H1 (cell line): ENCODE measurements around the gene ISG15. TPM values are rescaled to one million over a fixed set of nuclear protein-coding genes. Genes with fewer than 3 reads are reported as not detected.
A peak's percentile ranks its signal among the peaks of the same experiment; 100 is the strongest.

Experiments used
- CTCF ChIA-PET: fragments of 300-600 bp; sonication (Branson Sonifier 250); formaldehyde crosslinking; loops from one replicate; lab custom pipeline; 2021; ENCODE audit not compliant: partially characterized antibody; lab: Charles Lee
- POLR2A ChIA-PET: fragments of 300-600 bp; sonication (Branson Sonifier 250); formaldehyde crosslinking; loops from one replicate; lab custom pipeline; 2021; ENCODE audit warnings: inconsistent platforms; ENCODE audit not compliant: partially characterized antibody; lab: Charles Lee
- DNase-seq, 2 experiments: peaks; one replicate each; pipeline versions ENCODE4 v3.0.0 to v3.0.0-alpha.2; 2010 to 2022; ENCODE audit warnings: low spot score in 2 of 2, low read depth in 1 of 2, mixed read lengths in 1 of 2
- FAIRE-seq: peaks from 2 replicates; lab custom pipeline; 2011; peaks lifted over from hg19 to GRCh38; lab: Jason Lieb, UNC
- H2AFZ ChIP-seq: 2 replicates; pipeline ENCODE4 v1.8.1; 2012; ENCODE audit warnings: low read length, inconsistent platforms
- H2AK5ac ChIP-seq: 2 replicates; pipeline ENCODE4 v1.6.1; 2013; ENCODE audit warnings: low read depth, low read length
- H2BK120ac ChIP-seq: replicated peaks from 2 replicates; pipeline ENCODE3; 2013; ENCODE audit warnings: low read depth, low read length, inconsistent platforms
- H2BK12ac ChIP-seq: 2 replicates; pipeline ENCODE4 v1.6.1; 2013; ENCODE audit warnings: low read depth, low read length
- H2BK15ac ChIP-seq: 2 replicates; pipeline ENCODE4 v1.6.1; 2013; ENCODE audit warnings: low read length
- H2BK20ac ChIP-seq: 2 replicates; pipeline ENCODE4 v1.6.1; 2013; ENCODE audit warnings: low read length
- H2BK5ac ChIP-seq: 2 replicates; pipeline ENCODE4 v1.6.1; 2013; ENCODE audit warnings: low read depth, low read length
- H3K14ac ChIP-seq: 2 replicates; pipeline ENCODE4 v1.6.1; 2013; ENCODE audit warnings: inconsistent platforms; ENCODE audit not compliant: insufficient read length
- H3K18ac ChIP-seq: 2 replicates; pipeline ENCODE4 v1.6.1; 2013; ENCODE audit warnings: low read length; ENCODE audit errors: extremely low read depth
- H3K23ac ChIP-seq: 2 replicates; pipeline ENCODE4 v1.6.1; 2013; ENCODE audit warnings: inconsistent platforms; ENCODE audit not compliant: insufficient read length
- H3K23me2 ChIP-seq: 2 replicates; pipeline ENCODE4 v1.6.1; 2013; ENCODE audit warnings: low read depth, low read length
- H3K27ac ChIP-seq: 2 replicates; pipeline ENCODE4 v1.6.1; 2011; ENCODE audit warnings: low read depth, low read length, inconsistent platforms
- H3K27me3 ChIP-seq, 4 experiments: replicated peaks in 1 of 4; 1 replicate in 1 of 4; 2 replicates in 3 of 4; pipeline versions ENCODE4 v1.6.1 to v1.8.1; 2011 to 2013; ENCODE audit warnings: low read length in 3 of 4, mild to moderate bottlenecking in 3 of 4, inconsistent platforms in 2 of 4, mixed read lengths in 2 of 4, moderate library complexity in 1 of 4; ENCODE audit not compliant: control insufficient read depth in 3 of 4, insufficient read depth in 3 of 4; ENCODE audit errors: extremely low read depth in 1 of 4
- H3K36me3 ChIP-seq, 4 experiments: 2 replicates each; pipeline versions ENCODE4 v1.6.1 to v1.8.1; 2011 to 2013; ENCODE audit warnings: mild to moderate bottlenecking in 4 of 4, low read length in 3 of 4, moderate library complexity in 2 of 4, control low read depth in 1 of 4, inconsistent platforms in 1 of 4; ENCODE audit not compliant: insufficient read depth in 4 of 4, control insufficient read depth in 2 of 4
- H3K4ac ChIP-seq: replicated peaks from 2 replicates; pipeline ENCODE3; 2013; ENCODE audit warnings: low read length, low read depth, mixed read lengths, inconsistent platforms; ENCODE audit not compliant: insufficient read length
- H3K4me1 ChIP-seq, 4 experiments: replicated peaks in 1 of 4; 1 replicate in 1 of 4; 2 replicates in 3 of 4; pipeline versions ENCODE4 v1.6.1 to v1.8.1; 2011 to 2013; ENCODE audit warnings: low read length in 3 of 4, inconsistent platforms in 2 of 4, mixed read lengths in 1 of 4; ENCODE audit not compliant: insufficient read depth in 4 of 4, control insufficient read depth in 3 of 4
- H3K4me2 ChIP-seq, 2 experiments: 2 replicates each; pipeline versions ENCODE4 v1.6.1 to v1.8.1; 2011 to 2013; ENCODE audit warnings: low read depth in 2 of 2, low read length in 2 of 2, control low read depth in 1 of 2, inconsistent platforms in 1 of 2, mild to moderate bottlenecking in 1 of 2; ENCODE audit not compliant: insufficient read depth in 1 of 2
- H3K4me3 ChIP-seq, 4 experiments: fragments of 200-600, 300-600 bp in 1 of 4; sonication (generic), shearing (Covaris generic), sonication (Bioruptor Twin) in 1 of 4; 2 replicates each; pipeline versions ENCODE4 v1.5.1 to v1.8.1; 2011 to 2016; ENCODE audit warnings: low read length in 4 of 4, low read depth in 3 of 4, control low read depth in 2 of 4, inconsistent platforms in 2 of 4, mild to moderate bottlenecking in 2 of 4, mixed read lengths in 1 of 4, moderate library complexity in 1 of 4; ENCODE audit not compliant: insufficient read depth in 2 of 4; ENCODE audit errors: extremely low read depth in 1 of 4
- H3K56ac ChIP-seq: replicated peaks from 2 replicates; pipeline ENCODE3; 2013; ENCODE audit warnings: low read depth, mild to moderate bottlenecking, mixed read lengths, low read length, inconsistent platforms; ENCODE audit not compliant: insufficient read length
- H3K79me1 ChIP-seq: 2 replicates; pipeline ENCODE4 v1.6.1; 2013; ENCODE audit warnings: low read depth, low read length, control low read depth
- H3K79me2 ChIP-seq, 2 experiments: 2 replicates each; pipeline versions ENCODE4 v1.6.1 to v1.8.1; 2012 to 2013; ENCODE audit warnings: low read length in 2 of 2, mild to moderate bottlenecking in 2 of 2, inconsistent platforms in 1 of 2; ENCODE audit not compliant: insufficient read depth in 2 of 2, control insufficient read depth in 1 of 2
- H3K9ac ChIP-seq, 4 experiments: replicated peaks in 1 of 4; 1 replicate in 1 of 4; 2 replicates in 3 of 4; pipeline versions ENCODE4 v1.6.1 to v1.8.1; 2011 to 2013; ENCODE audit warnings: low read depth in 3 of 4, low read length in 3 of 4, control low read depth in 2 of 4, mild to moderate bottlenecking in 2 of 4, moderate library complexity in 2 of 4, inconsistent platforms in 1 of 4; ENCODE audit errors: extremely low read depth in 1 of 4
- H3K9me3 ChIP-seq, 2 experiments: 2 replicates each; pipeline versions ENCODE4 v1.6.1 to v1.8.1; 2012 to 2013; ENCODE audit warnings: mild to moderate bottlenecking in 2 of 2, moderate library complexity in 2 of 2, control low read depth in 1 of 2, inconsistent platforms in 1 of 2, low read depth in 1 of 2, low read length in 1 of 2, mixed read lengths in 1 of 2; ENCODE audit not compliant: insufficient read depth in 2 of 2
- H4K20me1 ChIP-seq, 2 experiments: replicated peaks in 1 of 2; 2 replicates each; pipeline versions ENCODE3 to v1.8.1; 2011 to 2013; ENCODE audit warnings: inconsistent platforms in 2 of 2, low read length in 2 of 2, mild to moderate bottlenecking in 1 of 2; ENCODE audit not compliant: insufficient read depth in 2 of 2, control insufficient read depth in 1 of 2
- H4K5ac ChIP-seq: 2 replicates; pipeline ENCODE4 v1.6.1; 2013; ENCODE audit warnings: low read length, low read depth, mixed read lengths, inconsistent platforms; ENCODE audit not compliant: insufficient read length
- H4K8ac ChIP-seq: 2 replicates; pipeline ENCODE4 v1.8.0; 2013; ENCODE audit warnings: mild to moderate bottlenecking, moderate library complexity, low read length, inconsistent platforms; ENCODE audit not compliant: insufficient read depth; ENCODE audit errors: extremely low read depth
- H4K91ac ChIP-seq: replicated peaks from 2 replicates; pipeline ENCODE3; 2013; ENCODE audit warnings: low read length, mixed read lengths, inconsistent platforms; ENCODE audit not compliant: insufficient read length
- BRCA1 ChIP-seq: IDR thresholded peaks from 2 replicates; pipeline ENCODE4 v1.6.1; 2012; ENCODE audit warnings: low read depth, low read length, improper control_type of control experiment
- CBX8 ChIP-seq: fragments of 300-800, 300-1000 bp; sonication (generic); IDR thresholded peaks from 2 replicates; pipeline ENCODE4 v1.7.1; 2016; ENCODE audit warnings: low read depth, low read length, borderline replicate concordance
- CEBPB ChIP-seq: IDR thresholded peaks from 2 replicates; pipeline ENCODE4 v1.6.1; 2012; ENCODE audit warnings: low read depth, low read length
- EP300 ChIP-seq, 2 experiments: IDR thresholded peaks; 1 replicate in 1 of 2; 2 replicates in 1 of 2; pipeline ENCODE4 v1.6.1; 2011 to 2012; ENCODE audit warnings: low read depth in 2 of 2, low read length in 2 of 2, mild to moderate bottlenecking in 2 of 2, borderline replicate concordance in 1 of 2, inconsistent platforms in 1 of 2, moderate library complexity in 1 of 2
- JUN ChIP-seq: IDR thresholded peaks from 2 replicates; pipeline ENCODE4 v1.6.1; 2011; ENCODE audit warnings: low read depth, mild to moderate bottlenecking, improper control_type of control experiment, low read length
- JUND ChIP-seq: IDR thresholded peaks from 2 replicates; pipeline ENCODE4 v1.6.1; 2011; ENCODE audit warnings: mild to moderate bottlenecking, improper control_type of control experiment, low read length
- MAFK ChIP-seq: IDR thresholded peaks from 2 replicates; pipeline ENCODE4 v1.6.1; 2012; ENCODE audit warnings: low read depth, mild to moderate bottlenecking, improper control_type of control experiment, low read length
- NRF1 ChIP-seq: IDR thresholded peaks from 2 replicates; pipeline ENCODE4 v1.6.1; 2011; ENCODE audit warnings: mild to moderate bottlenecking, low read depth, low read length, improper control_type of control experiment
- PHF8 ChIP-seq: fragments of 200-600 bp; sonication (generic); conservative IDR thresholded peaks from 2 replicates; pipeline ENCODE4 v1.7.1; 2012; ENCODE audit warnings: low read depth, mild to moderate bottlenecking, inconsistent platforms, low read length, moderate library complexity
- POU5F1 ChIP-seq: IDR thresholded peaks from 2 replicates; pipeline ENCODE4 v1.6.1; 2011; ENCODE audit warnings: low read depth, mild to moderate bottlenecking, low read length, moderate library complexity
- SUZ12 ChIP-seq: fragments of 200-600 bp; sonication (generic); IDR thresholded peaks from 2 replicates; pipeline ENCODE4 v1.6.1; 2012; ENCODE audit warnings: mild to moderate bottlenecking, inconsistent platforms, low read length, moderate library complexity, mixed read lengths
- TBP ChIP-seq: IDR thresholded peaks from 2 replicates; pipeline ENCODE4 v1.6.1; 2011; ENCODE audit warnings: low read depth, low read length, improper control_type of control experiment
- TCF12 ChIP-seq: IDR thresholded peaks from 2 replicates; pipeline ENCODE4 v1.6.1; 2011; ENCODE audit warnings: low read depth, mild to moderate bottlenecking, low read length
- YY1 ChIP-seq: IDR thresholded peaks from 2 replicates; pipeline ENCODE4 v1.6.1; 2011; ENCODE audit warnings: low read depth, mild to moderate bottlenecking, low read length
- ZNF274 ChIP-seq: IDR thresholded peaks from 2 replicates; pipeline ENCODE4 v1.7.0; 2012; ENCODE audit warnings: low read length, borderline replicate concordance; ENCODE audit errors: extremely low read depth
- WGBS, 2 experiments: shearing (Covaris generic) in 1 of 2; methylation state at CpG; one replicate each; pipeline versions ENCODE4 v1.1.6 to v1.1.7; 2013 to 2015; ENCODE audit warnings: low lambda C conversion rate in 2 of 2, mixed read lengths in 2 of 2, inconsistent platforms in 1 of 2, low coverage in 1 of 2, missing lambda C conversion rate in 1 of 2; ENCODE audit not compliant: insufficient replicate concordance in 2 of 2, insufficient coverage in 1 of 2, insufficient read length in 1 of 2; ENCODE audit errors: extremely low coverage in 1 of 2, missing lambda C conversion rate in 1 of 2; 5-methylcytosine and 5-hydroxymethylcytosine counted together
- polyA plus RNA-seq, 7 experiments: library from polyadenylated mRNA; depleted of rRNA in 3 of 7; stranded (reverse) in 5 of 7; unstranded in 2 of 7; fragments of >200 nt in 5 of 7; fragments of 200-250 nt in 2 of 7; gene quantifications; 1 replicate in 5 of 7; 2 replicates in 1 of 7; 4 replicates in 1 of 7; pipeline versions ENCODE4 v1.2.1 to v1.2.3, GENCODE V29; 2011 to 2013; ENCODE audit warnings: missing spikeins in 2 of 7, mixed read lengths in 2 of 7
- total RNA-seq: library from RNA; stranded (reverse); fragmentation: NEBNext Ultra II Directional; extraction: Animal tissue kit (Norgen Biotek cat#: 25700); gene quantifications from 2 replicates; pipeline ENCODE4 v1.2.1, GENCODE V29; 2021

Gene ISG15
- total and polyA plus RNA-seq, 2 of the 8 experiments (the other 6 are each of a cell fraction or from before 2014, with no cell fraction given): 29.3 to 121 TPM

GRCh38 chr1:975365-975764 lies 37.9 kb upstream of the ISG15 start:
- Histone ChIP-seq H4K91ac (no peak overlapping the region), H4K5ac (no peak overlapping the region), H2AK5ac (no peak overlapping the region), H3K23ac (no peak overlapping the region), H3K27ac (no peak overlapping the region), H2BK20ac (no peak overlapping the region), H2BK12ac (no peak overlapping the region), H3K18ac (no peak overlapping the region), H3K79me1 (no peaks in the 10 kb centered on the region), H3K14ac (no peak overlapping the region), H3K4me1 (peaks cover 0 to 14% (median 4%) of the 10 kb centered on the region in 4 experiments; a peak in 4 of 7 replicates), H3K9ac (no peak overlapping the region), H3K36me3 (no peaks in the 10 kb centered on the region), H3K27me3 (peaks cover 0 to 21% (median 8%) of the 10 kb centered on the region in 4 experiments; a peak in 4 of 7 replicates), H2BK120ac (no peak overlapping the region), H2AFZ (no peak overlapping the region), H3K4ac (no peak overlapping the region), H3K23me2 (peaks cover 5% of the 10 kb centered on the region; the same call in 1 of the 2 replicates), H4K20me1 (peaks cover 0 to 9% of the 10 kb centered on the region in 2 experiments), H3K56ac (no peak overlapping the region), H4K8ac (no peak overlapping the region), H3K4me3 (no peak overlapping the region), H2BK5ac (no peak overlapping the region), H3K4me2 (peak overlapping the region; percentile 11 to 84; a peak in 2 of 4 replicates), H3K79me2 (no peaks in the 10 kb centered on the region), H2BK15ac (no peak overlapping the region), H3K9me3 (no peaks in the 10 kb centered on the region)
- ChIA-PET CTCF (interaction anchor here (0.6 to 7.0 kb wide), 14 partner anchors 8 to 320 kb away, joined by 3 to 53 read pairs (median 4); partner anchors contain the start of genes NOC2L and PERM1), POLR2A (interaction anchor here (0.7 to 1.4 kb wide), 4 partner anchors 9 to 257 kb away, joined by 3 read pairs; partner anchors contain the start of genes B3GALT6, PLEKHN1 and SDF4)
- FAIRE-seq: no peak
- WGBS, 2 experiments: 83% methylated on average over 5 of the region's 9 CpGs; no CpG with 5 or more reads in 1 of the 2 experiments
- no peak for DNase-seq
- TF ChIP-seq CEBPB: no peak
- no peak for TF ChIP-seq CBX8
- no peak for TF ChIP-seq EP300 (IDR thresholded peaks at IDR 0.05; ENCODE audit: borderline replicate concordance in 1 of 2, low read depth in 2 of 2, low read length in 2 of 2)
- no peak for TF ChIP-seq JUN
- TF ChIP-seq TBP: no peak
- TF ChIP-seq TCF12: no peak
- no peak for TF ChIP-seq POU5F1
- no peak for TF ChIP-seq BRCA1
- TF ChIP-seq YY1: no peak
- no peak for TF ChIP-seq JUND
- TF ChIP-seq MAFK: no peak
- TF ChIP-seq ZNF274: no peak
- TF ChIP-seq PHF8: no peak
- TF ChIP-seq NRF1: no peak
- TF ChIP-seq SUZ12: no peak
